Neural progenitor cell (in vitro differentiated cells): ENCODE results near the gene CPLX3. TPM values are rescaled to one million over a fixed set of nuclear protein-coding genes. Genes with fewer than 3 reads are reported as not detected.

Experiments
- DNase-seq: peaks from one replicate; pipeline ENCODE4 v3.0.0-alpha.2; 2016; ENCODE audit warnings: low spot score
- H2AFZ ChIP-seq: fragments of 200-600 bp; sonication (generic); replicated peaks from 2 replicates; pipeline ENCODE4 v1.6.1; 2016; ENCODE audit warnings: antibody characterized with exemption
- H3F3A ChIP-seq: fragments of 200-600 bp; sonication (generic); 2 replicates; pipeline ENCODE4 v1.6.1; 2016; ENCODE audit warnings: antibody characterized with exemption, low read depth
- H3K27ac ChIP-seq: fragments of 200-600 bp; sonication (generic); 2 replicates; pipeline ENCODE4 v1.5.1; 2016; ENCODE audit warnings: mild to moderate bottlenecking
- H3K27me3 ChIP-seq: fragments of 200-600 bp; sonication (generic); 2 replicates; pipeline ENCODE4 v1.6.1; 2016; ENCODE audit warnings: mild to moderate bottlenecking, moderate library complexity
- H3K36me3 ChIP-seq: fragments of 200-600 bp; sonication (generic); 2 replicates; pipeline ENCODE4 v1.5.1; 2016
- H3K4me1 ChIP-seq: fragments of 200-600 bp; sonication (generic); 2 replicates; pipeline ENCODE4 v1.6.1; 2016; ENCODE audit warnings: mixed run types
- H3K4me2 ChIP-seq: fragments of 200-600 bp; sonication (generic); 2 replicates; pipeline ENCODE4 v1.6.1; 2016
- H3K4me3 ChIP-seq: fragments of 200-600 bp; sonication (generic); 2 replicates; pipeline ENCODE4 v1.5.1; 2016
- H3K79me2 ChIP-seq: fragments of 200-600 bp; sonication (generic); 2 replicates; pipeline ENCODE4 v1.6.1; 2016; ENCODE audit warnings: low read depth
- H3K9ac ChIP-seq: fragments of 200-600 bp; sonication (generic); 2 replicates; pipeline ENCODE4 v1.6.1; 2016
- H3K9me3 ChIP-seq: fragments of 200-600 bp; sonication (generic); 2 replicates; pipeline ENCODE4 v1.5.1; 2016; ENCODE audit warnings: low read depth
- H4K20me1 ChIP-seq: fragments of 200-600 bp; sonication (generic); 2 replicates; pipeline ENCODE4 v1.6.1; 2016; ENCODE audit warnings: low read depth
- H3K27ac Mint-ChIP-seq: 3 replicates; pipeline ENCODE4 v1.8.0; 2021; ENCODE audit warnings: mixed read lengths
- H3K27me3 Mint-ChIP-seq: 2 replicates; pipeline ENCODE4 v1.8.0; 2022; ENCODE audit warnings: low read depth, mild to moderate bottlenecking, inconsistent platforms, moderate library complexity, mixed read lengths; ENCODE audit not compliant: insufficient read depth
- H3K36me3 Mint-ChIP-seq: 3 replicates; pipeline ENCODE4 v1.8.0; 2021; ENCODE audit warnings: mixed read lengths
- H3K4me1 Mint-ChIP-seq: 3 replicates; pipeline ENCODE4 v1.8.0; 2021; ENCODE audit warnings: mixed read lengths
- H3K4me3 Mint-ChIP-seq: 3 replicates; pipeline ENCODE4 v1.8.0; 2021; ENCODE audit warnings: mild to moderate bottlenecking, moderate library complexity, mixed read lengths
- H3K9me3 Mint-ChIP-seq: 3 replicates; pipeline ENCODE4 v1.8.0; 2020; ENCODE audit warnings: mixed read lengths
- EZH2 ChIP-seq: fragments of 200-600 bp; sonication (generic); IDR thresholded peaks from 2 replicates; pipeline ENCODE4 v1.6.1; 2017; ENCODE audit warnings: antibody characterized with exemption, mild to moderate bottlenecking, moderate library complexity
- EZH2phosphoT487 ChIP-seq: fragments of 200-600 bp; sonication (generic); IDR thresholded peaks from 2 replicates; pipeline ENCODE4 v1.6.1; 2017; ENCODE audit warnings: antibody characterized with exemption
- total RNA-seq: library from RNA; depleted of rRNA; stranded (reverse); fragments of >200 nt; gene quantifications from 2 replicates; pipeline ENCODE4 v1.2.3, GENCODE V29; 2015; ENCODE audit warnings: low replicate concordance
- TF ChIP-seq, protein P1 (sequence below): fragments of 200-600 bp; sonication (generic); IDR thresholded peaks from 2 replicates; pipeline ENCODE4 v1.5.1; 2017; ENCODE audit warnings: antibody characterized with exemption, mild to moderate bottlenecking

The CPLX3 gene
- total RNA-seq, 1 donor from 2014 or later = not detected

DNA sequence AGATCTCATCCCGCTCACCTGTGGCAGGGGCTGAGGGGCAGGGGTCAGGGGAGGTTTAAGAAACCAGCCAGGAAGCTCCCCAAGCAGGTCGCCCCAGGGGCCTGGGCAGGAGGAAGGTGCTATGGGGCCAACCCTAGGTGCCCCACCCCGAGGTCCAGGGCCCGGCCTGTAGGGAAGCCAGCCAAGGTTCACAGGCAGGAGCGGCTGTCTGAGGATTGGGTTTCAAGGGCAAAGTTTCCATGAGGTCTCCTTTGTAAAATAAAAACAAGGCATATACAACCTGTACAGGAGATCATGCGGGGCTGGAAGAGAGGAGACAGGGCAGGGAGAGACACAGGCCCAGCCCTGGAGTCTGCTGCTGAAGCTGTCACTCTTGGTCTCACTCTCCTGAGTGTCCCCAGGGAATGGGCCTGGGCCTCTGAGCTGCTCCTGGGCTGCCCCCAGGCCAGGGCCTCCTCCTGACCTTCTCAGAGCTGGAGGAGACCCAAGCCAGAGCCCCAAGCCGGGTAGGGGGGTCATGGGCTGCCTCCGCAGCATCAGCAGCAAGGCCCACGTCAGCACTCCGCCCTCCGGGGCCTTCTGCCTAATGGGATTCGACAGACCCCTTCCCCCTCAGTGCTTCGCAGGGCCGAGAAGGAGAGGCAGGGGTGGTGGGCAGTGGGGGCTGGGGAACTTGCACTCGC lies 5.5 kb downstream of the CPLX3 start:
- Histone ChIP-seq H2AFZ (no peak overlapping the region), H3K4me1 (peaks cover 1% of the 10 kb centered on the region), H3K79me2 (no peaks in the 10 kb centered on the region), H3K36me3 (no peaks in the 10 kb centered on the region), H3K9ac (no peak overlapping the region), H3K27ac (no peak overlapping the region), H3F3A (peaks cover 5% of the 10 kb centered on the region), H3K9me3 (no peaks in the 10 kb centered on the region), H3K4me2 (no peak overlapping the region), H4K20me1 (peaks cover 18% of the 10 kb centered on the region), H3K27me3 (peaks cover 27% of the 10 kb centered on the region), H3K4me3 (no peak overlapping the region)
- H3K27me3 Mint-ChIP-seq = peaks cover 36% of the 10 kb centered on the region
- H3K36me3 Mint-ChIP-seq = no peaks in the 10 kb centered on the region
- no peak overlapping the region for H3K4me3 Mint-ChIP-seq
- DNase-seq = no peak
- peaks cover 12% of the 10 kb centered on the region for H3K4me1 Mint-ChIP-seq
- H3K27ac Mint-ChIP-seq = no peak overlapping the region
- no peaks in the 10 kb centered on the region for H3K9me3 Mint-ChIP-seq
- TF ChIP-seq EZH2phosphoT487 = no peak
- TF ChIP-seq, protein P1, sequence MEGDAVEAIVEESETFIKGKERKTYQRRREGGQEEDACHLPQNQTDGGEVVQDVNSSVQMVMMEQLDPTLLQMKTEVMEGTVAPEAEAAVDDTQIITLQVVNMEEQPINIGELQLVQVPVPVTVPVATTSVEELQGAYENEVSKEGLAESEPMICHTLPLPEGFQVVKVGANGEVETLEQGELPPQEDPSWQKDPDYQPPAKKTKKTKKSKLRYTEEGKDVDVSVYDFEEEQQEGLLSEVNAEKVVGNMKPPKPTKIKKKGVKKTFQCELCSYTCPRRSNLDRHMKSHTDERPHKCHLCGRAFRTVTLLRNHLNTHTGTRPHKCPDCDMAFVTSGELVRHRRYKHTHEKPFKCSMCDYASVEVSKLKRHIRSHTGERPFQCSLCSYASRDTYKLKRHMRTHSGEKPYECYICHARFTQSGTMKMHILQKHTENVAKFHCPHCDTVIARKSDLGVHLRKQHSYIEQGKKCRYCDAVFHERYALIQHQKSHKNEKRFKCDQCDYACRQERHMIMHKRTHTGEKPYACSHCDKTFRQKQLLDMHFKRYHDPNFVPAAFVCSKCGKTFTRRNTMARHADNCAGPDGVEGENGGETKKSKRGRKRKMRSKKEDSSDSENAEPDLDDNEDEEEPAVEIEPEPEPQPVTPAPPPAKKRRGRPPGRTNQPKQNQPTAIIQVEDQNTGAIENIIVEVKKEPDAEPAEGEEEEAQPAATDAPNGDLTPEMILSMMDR = no peak
- TF ChIP-seq EZH2 = no peak

DNA sequence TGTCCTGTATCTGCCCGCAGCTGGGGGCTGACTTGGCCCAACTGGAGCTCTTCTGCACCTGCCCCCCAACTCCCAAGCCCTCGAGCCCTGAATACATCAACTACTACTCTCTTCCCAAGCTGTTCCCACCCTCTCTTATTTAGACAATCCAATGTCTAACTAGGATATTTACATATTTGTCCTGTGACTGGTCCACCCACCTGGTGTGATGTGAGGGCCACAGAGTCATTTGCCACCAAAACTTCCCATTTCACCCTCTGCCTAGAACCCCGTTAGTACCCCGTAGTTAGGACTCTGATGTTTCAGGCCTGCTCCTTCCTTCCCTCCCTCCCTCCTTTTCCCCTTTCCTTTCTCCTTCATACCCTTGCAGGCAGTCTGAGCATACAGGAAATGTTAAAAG lies 6.4 kb downstream of the CPLX3 start:
- Histone ChIP-seq H3K4me1 (no peaks in the 10 kb centered on the region), H3K27me3 (peaks cover 18% of the 10 kb centered on the region), H3K4me2 (no peak overlapping the region), H4K20me1 (peaks cover 10% of the 10 kb centered on the region), H3K27ac (no peak overlapping the region), H3F3A (peaks cover 5% of the 10 kb centered on the region), H2AFZ (no peak overlapping the region), H3K9me3 (no peaks in the 10 kb centered on the region), H3K9ac (no peak overlapping the region), H3K36me3 (no peaks in the 10 kb centered on the region), H3K4me3 (no peak overlapping the region), H3K79me2 (no peaks in the 10 kb centered on the region)
- Mint-ChIP-seq H3K4me1 (peaks cover 9% of the 10 kb centered on the region), H3K36me3 (peaks cover 1% of the 10 kb centered on the region), H3K27ac (no peak overlapping the region), H3K27me3 (peaks cover 28% of the 10 kb centered on the region), H3K9me3 (no peaks in the 10 kb centered on the region), H3K4me3 (no peak overlapping the region)
- DNase-seq = no peak
- TF ChIP-seq EZH2phosphoT487 (no peak), EZH2 (no peak)
- TF ChIP-seq, protein P1 = no peak

DNA sequence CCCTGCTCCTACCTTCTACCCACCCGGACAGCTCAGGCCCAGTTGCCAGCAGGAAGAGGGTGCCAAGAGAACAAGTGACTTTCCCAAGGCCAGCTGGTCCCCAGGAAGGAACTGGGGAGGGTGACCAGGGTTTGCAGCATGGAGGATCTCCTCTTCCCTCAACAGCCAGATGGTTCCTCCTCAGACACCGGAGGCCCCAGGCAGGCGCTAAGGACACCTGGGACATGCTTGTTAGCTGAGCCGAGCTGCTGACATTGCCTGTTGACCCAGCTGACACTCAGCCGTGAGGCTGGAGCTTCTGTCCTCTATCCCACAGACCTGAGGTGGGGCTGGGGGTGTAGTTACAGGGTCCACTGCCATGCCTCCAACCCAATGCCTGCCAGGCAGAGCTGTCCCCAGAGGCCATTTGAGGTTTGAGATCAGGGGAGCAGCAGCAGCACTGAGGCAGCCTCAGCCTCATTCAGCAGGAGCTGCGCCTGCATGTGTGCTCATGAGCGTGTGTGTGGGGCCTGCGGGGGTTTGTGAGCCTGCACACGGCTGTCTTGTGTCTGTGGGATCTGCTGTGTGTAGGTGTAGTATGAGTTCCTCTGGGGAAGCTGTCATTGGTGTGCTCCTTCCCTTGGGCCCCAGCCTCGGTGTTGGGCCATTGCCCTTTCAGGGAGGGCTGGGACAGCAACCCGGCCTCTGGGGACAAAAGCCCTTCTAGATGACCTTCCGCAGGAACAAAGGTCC lies 7.1 kb downstream of the CPLX3 start:
- Mint-ChIP-seq H3K27me3 (peaks cover 25% of the 10 kb centered on the region), H3K4me1 (peaks cover 9% of the 10 kb centered on the region), H3K4me3 (no peak overlapping the region), H3K9me3 (no peaks in the 10 kb centered on the region), H3K36me3 (peaks cover 1% of the 10 kb centered on the region), H3K27ac (no peak overlapping the region)
- H3K27me3 ChIP-seq = peaks cover 11% of the 10 kb centered on the region
- H3K27ac ChIP-seq = no peak overlapping the region
- no peaks in the 10 kb centered on the region for H3K9me3 ChIP-seq
- no peaks in the 10 kb centered on the region for H3K4me1 ChIP-seq
- no peak overlapping the region for H2AFZ ChIP-seq
- H4K20me1 ChIP-seq = peaks cover 10% of the 10 kb centered on the region
- H3F3A ChIP-seq = peaks cover 5% of the 10 kb centered on the region
- TF ChIP-seq, protein P1 = no peak
- TF ChIP-seq EZH2 = no peak
- TF ChIP-seq EZH2phosphoT487 = no peak
- DNase-seq = no peak
- H3K79me2 ChIP-seq = no peaks in the 10 kb centered on the region
- H3K4me2 ChIP-seq = no peak overlapping the region
- no peak overlapping the region for H3K4me3 ChIP-seq
- H3K9ac ChIP-seq = no peak overlapping the region
- H3K36me3 ChIP-seq = no peaks in the 10 kb centered on the region
